Mucosa of rectum (tissue), 2 donors: ENCODE data around the gene RGR.
A peak's percentile ranks its signal among the peaks of the same experiment; 100 is the strongest.

Source experiments
- H3K27ac ChIP-seq, 2 donors: one replicate each; pipeline ENCODE4 v1.7.0; 2013; ENCODE audit warnings: inconsistent platforms in 2 of 2, low read depth in 2 of 2, low read length in 2 of 2
- H3K27me3 ChIP-seq, 2 donors: one replicate each; pipeline ENCODE4 v1.7.0; 2013; ENCODE audit warnings: low read length in 2 of 2; ENCODE audit not compliant: control insufficient read depth in 2 of 2, insufficient read depth in 2 of 2
- H3K36me3 ChIP-seq, 2 donors: one replicate each; pipeline ENCODE4 v1.7.0; 2013; ENCODE audit warnings: low read length in 2 of 2; ENCODE audit not compliant: control insufficient read depth in 2 of 2, insufficient read depth in 2 of 2
- H3K4me1 ChIP-seq, 2 donors: one replicate each; pipeline ENCODE4 v1.7.0; 2013; ENCODE audit warnings: low read length in 2 of 2, mild to moderate bottlenecking in 1 of 2; ENCODE audit not compliant: control insufficient read depth in 2 of 2, insufficient read depth in 2 of 2
- H3K4me3 ChIP-seq, 2 donors: one replicate each; pipeline ENCODE4 v1.7.0; 2013; ENCODE audit warnings: low read length in 2 of 2
- H3K9ac ChIP-seq, 2 donors: one replicate each; pipeline ENCODE4 v1.7.0; 2013; ENCODE audit warnings: low read length in 2 of 2, low read depth in 1 of 2, mild to moderate bottlenecking in 1 of 2
- H3K9me3 ChIP-seq, 2 donors: one replicate each; pipeline ENCODE4 v1.7.0; 2013; ENCODE audit warnings: low read length in 2 of 2; ENCODE audit not compliant: control insufficient read depth in 2 of 2
- donor health status: healthy.
- donor health status: Normal muscosa, but diverticular disease.

The RGR gene, protein sequence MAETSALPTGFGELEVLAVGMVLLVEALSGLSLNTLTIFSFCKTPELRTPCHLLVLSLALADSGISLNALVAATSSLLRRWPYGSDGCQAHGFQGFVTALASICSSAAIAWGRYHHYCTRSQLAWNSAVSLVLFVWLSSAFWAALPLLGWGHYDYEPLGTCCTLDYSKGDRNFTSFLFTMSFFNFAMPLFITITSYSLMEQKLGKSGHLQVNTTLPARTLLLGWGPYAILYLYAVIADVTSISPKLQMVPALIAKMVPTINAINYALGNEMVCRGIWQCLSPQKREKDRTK

DNA sequence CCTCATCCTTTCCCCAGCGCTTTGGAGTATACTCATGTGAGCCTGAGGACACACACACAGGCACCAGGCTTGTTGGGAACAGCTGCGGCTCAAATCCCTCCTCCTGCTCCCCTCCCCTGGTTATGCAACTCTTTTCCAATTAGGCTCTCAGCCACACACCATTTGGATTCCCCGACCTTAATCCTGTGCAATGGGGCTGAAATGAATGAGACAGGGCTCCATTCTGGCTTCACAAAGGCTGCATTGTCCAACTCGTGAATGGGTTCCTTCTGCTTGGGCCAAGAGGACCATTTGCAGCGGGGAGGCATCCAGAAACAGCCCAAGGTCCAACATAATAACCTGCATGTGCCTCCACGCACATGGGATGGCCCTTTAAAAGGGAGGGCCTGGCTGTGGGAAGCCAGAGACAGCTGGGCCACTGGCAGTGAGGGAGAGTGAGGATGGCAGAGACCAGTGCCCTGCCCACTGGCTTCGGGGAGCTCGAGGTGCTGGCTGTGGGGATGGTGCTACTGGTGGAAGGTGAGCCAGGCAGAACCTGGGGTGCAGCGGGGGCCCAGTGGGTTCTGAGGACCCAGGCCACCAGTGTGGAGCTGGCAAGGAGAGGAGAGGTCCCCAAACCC, at the start of gene RGR:
Gene RGR (plus strand): TSS at position 403 of the 620 bp plus-strand sequence. CDS start 38 bp downstream, at position 441.
- Histone ChIP-seq H3K4me1 (no peaks in the 10 kb centered on the region), H3K27me3 (no peaks in the 10 kb centered on the region), H3K4me3 (no peak within 1 kb of the TSS), H3K9ac (no peak within 1 kb of the TSS), H3K9me3 (no peaks in the 10 kb centered on the region), H3K27ac (no peak within 1 kb of the TSS), H3K36me3 (no peaks in the 10 kb centered on the region)

DNA sequence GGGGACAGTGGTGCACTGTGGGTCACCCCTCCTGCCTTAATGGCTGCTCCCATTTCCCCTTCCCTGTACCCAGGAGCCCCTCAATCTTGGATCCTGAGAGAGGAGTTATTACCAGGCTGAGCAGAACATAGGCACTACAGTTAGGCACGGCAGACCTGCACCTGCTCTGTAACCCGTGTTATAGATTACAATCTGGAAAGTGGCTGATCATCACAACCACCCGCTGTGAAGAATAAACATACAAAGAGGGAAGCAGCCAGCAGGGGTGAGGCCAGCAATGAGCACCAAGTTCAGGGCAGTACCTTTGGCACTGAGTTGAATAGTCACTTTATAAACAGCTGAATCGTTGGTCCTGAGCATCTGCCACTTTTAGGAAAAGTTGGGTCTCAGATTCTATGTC, 48.8 kb upstream of the RGR start:
- H3K36me3 ChIP-seq: no peaks in the 10 kb centered on the region
- H3K9me3 ChIP-seq: no peaks in the 10 kb centered on the region
- H3K9ac ChIP-seq: peak overlapping the region; percentile 79 to 90
- peaks cover 58 to 71% of the 10 kb centered on the region in 2 donors for H3K4me1 ChIP-seq
- peaks cover 2 to 3% of the 10 kb centered on the region in 2 donors for H3K27me3 ChIP-seq
- peak overlapping the region; percentile 89 to 93 for H3K27ac ChIP-seq
- H3K4me3 ChIP-seq: peak overlapping the region; percentile 75 to 76

DNA sequence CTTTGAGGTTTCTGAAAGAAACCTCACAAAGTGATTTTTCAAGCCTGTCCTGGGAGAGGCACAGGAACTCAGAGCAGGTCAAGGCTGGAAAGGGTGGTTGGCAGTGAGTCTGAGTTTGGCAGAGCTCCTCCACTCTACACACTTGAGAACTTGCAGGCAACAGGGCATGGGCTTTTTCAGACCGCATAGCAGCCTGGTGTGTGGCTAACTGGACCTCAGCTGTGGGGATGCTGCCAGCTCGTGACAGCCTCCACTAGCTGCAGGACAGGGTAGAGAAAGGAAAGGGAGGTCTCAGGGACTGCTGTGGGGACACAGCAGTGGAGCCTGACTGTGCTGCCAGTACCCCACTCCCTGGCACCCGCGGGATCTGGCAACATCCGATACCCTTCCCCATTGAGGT, 47.9 kb upstream of the RGR start:
- H3K9me3 ChIP-seq: no peaks in the 10 kb centered on the region
- peaks cover 0 to 3% of the 10 kb centered on the region in 2 donors for H3K27me3 ChIP-seq
- H3K27ac ChIP-seq: peak overlapping the region; percentile 89 to 93
- H3K4me1 ChIP-seq: peaks cover 66 to 80% of the 10 kb centered on the region in 2 donors
- peak overlapping the region; percentile 24 to 34 for H3K9ac ChIP-seq
- peaks cover 0 to 3% of the 10 kb centered on the region in 2 donors for H3K36me3 ChIP-seq
- H3K4me3 ChIP-seq: no peak overlapping the region

DNA sequence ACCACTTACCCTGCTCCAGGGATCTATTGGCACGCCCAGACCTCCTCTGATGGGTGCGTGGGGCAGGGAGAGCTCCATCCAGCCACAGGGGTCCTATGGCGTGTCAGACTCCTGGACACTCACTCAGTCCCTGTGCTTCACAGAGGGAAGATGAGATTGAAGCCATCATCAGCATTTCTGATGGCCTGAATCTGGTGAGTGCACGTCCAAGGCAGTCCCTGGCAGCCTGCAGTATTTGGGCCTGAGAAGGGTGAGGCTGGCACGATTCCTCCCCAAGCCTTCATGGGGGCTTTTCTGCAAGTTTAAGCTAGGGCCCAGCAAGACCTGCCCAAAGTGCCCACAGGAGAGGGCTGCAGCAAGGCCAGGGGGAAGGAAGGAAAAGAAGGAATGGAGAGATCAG, 47.2 kb upstream of the RGR start:
- Histone ChIP-seq H3K4me3 (peak overlapping the region; percentile 2 to 41), H3K27ac (peak overlapping the region; percentile 89 to 93), H3K36me3 (peaks cover 0 to 4% of the 10 kb centered on the region in 2 donors), H3K27me3 (peaks cover 0 to 3% of the 10 kb centered on the region in 2 donors), H3K4me1 (peaks cover 68 to 84% of the 10 kb centered on the region in 2 donors), H3K9me3 (no peaks in the 10 kb centered on the region), H3K9ac (peak overlapping the region; percentile 47 to 49)

DNA sequence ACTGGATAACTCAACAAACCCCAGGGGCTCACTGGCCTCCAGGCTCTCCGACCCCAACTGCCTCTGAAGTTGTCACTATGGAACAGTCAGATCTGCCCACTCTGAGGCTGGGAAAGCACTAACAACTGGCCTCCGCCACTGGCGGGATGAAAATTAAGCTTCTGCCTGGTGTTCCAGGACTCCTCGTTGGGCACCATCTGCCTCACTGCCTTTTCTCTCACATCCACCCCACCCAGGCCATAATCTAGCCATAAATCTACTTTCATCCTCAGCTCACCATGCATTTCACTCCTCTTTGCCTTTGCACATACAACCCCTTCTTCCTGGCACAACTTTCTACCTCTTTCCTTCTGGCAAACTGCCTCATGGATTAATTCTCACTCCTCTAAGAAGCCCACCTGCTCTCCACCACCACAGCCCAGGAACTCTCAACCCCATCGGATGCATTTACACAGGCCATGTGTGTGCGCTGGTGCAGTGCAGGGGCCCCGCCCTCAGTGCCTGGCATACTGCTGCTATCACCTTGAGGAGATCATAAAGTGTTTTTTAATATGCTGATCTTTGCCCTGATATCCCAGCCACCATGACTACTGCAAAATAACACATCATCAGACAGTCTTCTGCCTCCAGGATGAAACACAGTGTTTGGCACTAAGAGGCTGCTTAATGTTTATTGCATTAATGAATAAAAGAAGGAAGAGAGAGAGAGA, 46.5 kb upstream of the RGR start:
- H3K27me3 ChIP-seq: peaks cover 0 to 3% of the 10 kb centered on the region in 2 donors
- peak overlapping the region; percentile 89 to 93 for H3K27ac ChIP-seq
- peak overlapping the region; percentile 38 to 52 for H3K4me3 ChIP-seq
- H3K9me3 ChIP-seq: no peaks in the 10 kb centered on the region
- H3K9ac ChIP-seq: peak overlapping the region; percentile 47 to 64
- peaks cover 3 to 9% of the 10 kb centered on the region in 2 donors for H3K36me3 ChIP-seq
- peaks cover 68 to 83% of the 10 kb centered on the region in 2 donors for H3K4me1 ChIP-seq

DNA sequence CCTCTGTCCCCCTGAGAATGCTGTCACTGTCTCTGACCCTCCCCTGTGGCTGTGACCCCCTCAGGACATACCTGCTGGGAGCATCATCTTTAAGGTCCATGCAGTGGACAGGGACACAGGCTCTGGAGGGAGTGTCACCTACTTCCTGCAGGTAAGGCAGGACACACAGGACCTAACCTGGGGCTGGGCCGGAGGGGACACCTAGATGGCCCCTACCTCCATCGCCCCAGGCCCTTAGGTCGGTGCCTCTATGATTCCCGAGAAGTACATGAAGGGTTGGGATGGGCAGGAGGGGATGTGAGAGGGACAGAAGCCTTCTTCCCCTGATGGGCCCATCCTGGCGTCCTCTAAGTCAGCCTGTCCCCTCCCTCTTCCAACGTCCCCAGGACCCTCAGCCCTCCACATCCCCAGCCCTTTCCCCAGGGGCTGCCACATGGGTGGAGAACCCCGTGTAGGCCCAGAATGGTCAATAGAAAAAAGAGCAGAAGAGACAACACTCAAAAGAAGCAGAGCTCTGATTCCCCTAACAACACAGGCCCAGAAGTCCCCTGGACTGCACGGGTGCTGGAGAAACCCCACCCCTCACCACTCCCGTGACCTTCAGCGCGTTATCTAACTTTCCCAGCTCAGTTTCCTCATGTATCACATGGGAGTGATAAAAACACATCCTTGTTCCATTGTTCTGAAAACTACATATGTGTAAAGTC, 44.2 kb upstream of the RGR start:
- H3K9me3 ChIP-seq: no peaks in the 10 kb centered on the region
- H3K4me1 ChIP-seq: peaks cover 53 to 62% of the 10 kb centered on the region in 2 donors
- H3K4me3 ChIP-seq: peak overlapping the region; percentile 6 to 41
- peak overlapping the region; percentile 87 to 92 for H3K27ac ChIP-seq
- no peaks in the 10 kb centered on the region for H3K27me3 ChIP-seq
- peaks cover 3 to 9% of the 10 kb centered on the region in 2 donors for H3K36me3 ChIP-seq
- peak overlapping the region; percentile 58 to 76 for H3K9ac ChIP-seq

DNA sequence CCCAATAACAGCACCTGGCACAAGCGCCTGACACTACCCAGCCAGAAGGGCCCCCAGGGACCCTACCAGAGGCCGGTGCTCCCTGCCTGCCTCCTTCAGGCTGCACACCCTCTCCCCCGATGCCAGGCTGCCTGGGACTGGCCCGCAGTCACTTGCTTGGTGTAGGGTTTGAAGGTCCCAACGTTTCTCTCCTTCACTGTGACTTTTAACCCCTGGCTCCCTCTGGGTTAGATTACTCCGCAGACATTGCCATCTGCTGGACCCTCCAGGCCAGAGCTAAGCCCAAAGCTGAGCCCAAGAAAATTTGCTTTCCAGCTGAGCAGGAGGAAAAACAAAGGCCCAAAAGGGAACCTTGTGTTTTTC, 43.6 kb upstream of the RGR start:
- Histone ChIP-seq H3K27ac (peak overlapping the region; percentile 87 to 92), H3K9ac (peak overlapping the region; percentile 58 to 76), H3K4me1 (peaks cover 51 to 57% of the 10 kb centered on the region in 2 donors), H3K9me3 (no peaks in the 10 kb centered on the region), H3K4me3 (peak overlapping the region in 1 of 2 donors; percentile 41), H3K27me3 (no peaks in the 10 kb centered on the region), H3K36me3 (peaks cover 3 to 9% of the 10 kb centered on the region in 2 donors)

DNA sequence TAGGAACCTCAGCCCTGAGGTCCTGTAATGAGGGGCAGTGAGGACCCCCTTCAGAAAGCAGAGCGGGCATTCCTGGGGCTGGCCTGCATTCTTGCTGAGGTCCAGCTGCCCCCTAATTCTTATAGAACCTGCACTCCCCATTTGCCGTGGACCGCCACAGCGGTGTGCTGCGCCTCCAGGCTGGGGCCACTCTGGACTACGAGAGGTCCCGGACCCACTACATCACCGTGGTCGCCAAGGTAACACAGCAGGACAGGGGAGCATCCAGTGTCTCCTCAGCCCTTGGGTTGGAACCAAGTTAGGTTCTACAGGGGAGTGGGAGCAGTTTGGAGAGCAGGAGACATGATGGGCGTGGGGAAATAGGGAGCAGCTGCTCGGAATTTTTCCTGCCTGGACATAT, 43.2 kb upstream of the RGR start:
- peak overlapping the region; percentile 87 to 92 for H3K27ac ChIP-seq

DNA sequence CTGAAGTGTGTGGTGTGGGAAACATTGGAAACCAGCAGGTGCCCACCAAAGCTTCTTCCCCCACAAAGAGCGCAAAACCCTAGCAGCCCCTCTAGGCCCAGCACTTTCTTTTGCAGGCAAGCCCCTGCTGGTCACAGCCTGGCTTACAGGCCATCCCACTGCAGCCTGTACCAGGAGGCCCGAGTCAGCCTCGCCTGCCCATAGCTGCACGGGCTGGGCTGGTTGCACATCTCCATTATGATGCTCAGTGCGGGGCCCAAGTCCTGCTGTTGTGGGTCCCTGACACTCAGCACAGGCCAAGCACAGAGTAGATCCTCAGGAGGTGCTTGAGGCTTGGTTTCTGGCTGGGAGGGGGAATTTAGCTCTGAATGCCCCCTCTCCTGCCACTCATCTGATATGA, 42.5 kb upstream of the RGR start:
- H3K9me3 ChIP-seq: no peaks in the 10 kb centered on the region
- peak overlapping the region in 1 of 2 donors; percentile 92 for H3K27ac ChIP-seq
- peak overlapping the region in 1 of 2 donors; percentile 76 for H3K9ac ChIP-seq
- no peak overlapping the region for H3K4me3 ChIP-seq
- peaks cover 11 to 12% of the 10 kb centered on the region in 2 donors for H3K36me3 ChIP-seq
- no peaks in the 10 kb centered on the region for H3K27me3 ChIP-seq
- H3K4me1 ChIP-seq: peaks cover 40 to 46% of the 10 kb centered on the region in 2 donors

More for the DNA sequence above, 43.2 kb upstream of the RGR start:
- peaks cover 5 to 9% of the 10 kb centered on the region in 2 donors for H3K36me3 ChIP-seq
- no peaks in the 10 kb centered on the region for H3K9me3 ChIP-seq
- peaks cover 46 to 52% of the 10 kb centered on the region in 2 donors for H3K4me1 ChIP-seq
- H3K27me3 ChIP-seq: no peaks in the 10 kb centered on the region
- no peak overlapping the region for H3K4me3 ChIP-seq
- peak overlapping the region; percentile 58 to 76 for H3K9ac ChIP-seq
